ENCODE measurements around the gene PTAFR. TPM values are rescaled to one million over a fixed set of nuclear protein-coding genes. Genes with fewer than 3 reads are reported as not detected.
"Not testable (repeated sequence)": the region's sequence is repeated elsewhere in the genome, so short reads cannot be mapped to it uniquely, and the experiment has no call there.

PTAFR gene
- total RNA-seq, 1 experiment from 2014 or later, result not detected

DNA sequence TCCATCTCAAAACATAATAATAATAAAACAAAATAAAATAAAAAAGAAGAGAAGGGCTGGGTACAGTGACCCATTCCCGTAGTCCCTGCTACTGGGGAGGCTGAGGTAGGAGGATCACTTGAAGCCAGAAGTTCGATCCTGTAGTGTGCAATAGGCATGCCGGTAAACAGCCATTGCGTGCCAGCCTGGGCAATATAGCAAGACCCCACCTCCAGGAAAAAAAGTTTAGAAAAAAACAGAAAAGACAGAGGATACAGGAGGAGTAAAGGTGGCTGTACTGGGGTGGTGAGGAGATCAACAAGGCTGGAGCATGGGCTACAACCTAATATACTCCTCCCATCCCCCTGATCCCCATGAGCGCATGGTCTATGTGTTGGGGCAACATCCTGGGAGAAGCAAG lies 30.8 kb downstream of the PTAFR start:
- no peak for DNase-seq (ENCODE audit: low read depth)

DNA sequence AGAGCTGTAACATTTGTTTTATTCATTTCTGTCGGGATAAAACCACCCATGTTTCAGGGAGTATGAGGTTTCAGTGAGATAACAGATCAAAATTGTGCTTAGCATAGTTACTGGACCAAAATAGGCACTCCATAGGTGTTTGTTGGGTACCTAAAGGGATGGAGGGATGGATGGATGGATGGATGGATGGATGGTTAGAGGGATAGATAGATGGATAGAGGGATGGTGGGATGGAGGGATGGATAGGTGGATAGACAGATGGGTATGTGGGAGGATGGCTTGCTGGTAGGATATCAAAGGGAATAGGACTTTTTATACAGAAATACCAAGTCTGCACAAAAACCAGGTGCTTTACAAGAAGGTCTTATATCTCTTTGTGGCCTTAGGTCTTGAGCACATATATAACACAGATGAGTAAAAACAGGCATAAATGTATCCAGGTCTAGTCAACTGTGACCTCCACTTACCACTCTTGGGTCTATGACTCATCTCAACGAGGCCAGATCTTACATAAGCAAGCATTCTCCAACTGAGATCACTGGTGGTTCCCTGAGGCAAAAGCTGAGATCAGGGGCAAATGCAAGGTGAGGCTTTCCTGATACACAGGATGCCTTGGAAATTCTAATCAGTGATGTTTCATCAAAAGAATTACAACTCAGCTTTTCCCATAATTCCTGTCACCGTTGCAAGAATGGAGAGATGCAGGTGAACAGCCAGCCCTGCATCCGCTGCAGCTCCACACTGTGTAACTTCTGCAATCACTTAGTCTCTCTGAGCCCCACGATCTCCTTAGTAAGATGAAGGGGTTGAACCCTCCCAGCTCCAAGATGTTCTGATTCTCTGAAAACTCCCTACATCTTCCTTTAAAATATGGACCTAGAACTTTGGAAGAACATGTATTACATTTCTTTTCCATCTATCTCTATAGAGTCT lies 32.0 kb downstream of the PTAFR start:
- DNase-seq (ENCODE audit: low read depth), result peak; percentile 20

DNA sequence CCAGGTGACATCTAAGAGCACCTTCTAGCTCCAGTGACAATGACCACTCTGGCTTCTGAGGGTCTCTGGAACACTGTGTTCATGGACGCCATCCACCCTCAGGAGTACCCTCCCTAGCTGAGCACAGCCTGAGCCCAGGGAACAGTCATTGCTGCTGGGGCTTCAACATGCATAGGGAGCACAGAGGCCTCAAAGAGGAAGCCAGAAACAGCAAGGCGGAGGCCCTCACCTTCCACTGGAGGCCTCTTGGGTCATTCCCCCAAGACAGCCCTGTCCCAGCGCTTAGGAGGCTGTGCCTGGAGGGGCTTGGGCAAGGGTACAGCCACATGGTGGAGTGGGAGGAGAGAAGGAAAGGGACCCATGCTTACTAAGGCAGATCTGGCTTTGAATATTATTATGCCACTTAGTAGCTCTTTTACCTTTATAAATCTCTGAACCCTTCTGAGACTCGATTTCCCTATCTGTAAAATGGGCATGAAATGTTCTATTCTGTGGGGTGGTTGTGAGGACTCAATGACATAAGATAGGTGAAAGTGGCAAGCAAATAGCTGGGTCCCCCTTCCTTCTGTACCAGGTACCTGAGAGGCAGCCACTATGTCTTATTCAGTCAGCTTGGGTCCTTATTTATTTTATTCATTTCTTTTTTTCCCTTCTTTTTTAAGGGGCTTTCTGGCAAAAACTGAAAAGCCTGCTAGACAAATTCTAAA lies 32.8 kb downstream of the PTAFR start:
- no peak for DNase-seq (ENCODE audit: low read depth)

DNA sequence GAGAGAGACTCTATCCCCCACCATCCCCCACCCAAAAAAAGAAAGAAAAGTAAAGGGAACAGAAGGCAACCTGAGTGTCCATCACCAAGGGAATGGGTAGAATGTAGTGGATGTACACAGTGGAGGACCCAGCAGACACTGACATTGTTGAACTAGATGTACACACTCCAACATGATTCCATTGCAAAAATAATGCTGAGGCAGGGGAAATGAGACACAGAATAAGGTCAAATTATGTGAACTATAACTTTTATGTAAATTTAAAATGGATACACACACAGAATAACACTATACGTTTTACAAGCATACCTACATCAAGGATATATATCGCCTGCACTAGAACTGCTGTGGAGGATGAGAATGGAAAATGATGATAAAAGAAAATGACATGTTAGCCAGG lies 34.8 kb downstream of the PTAFR start:
- no peak for DNase-seq (ENCODE audit: low read depth)

DNA sequence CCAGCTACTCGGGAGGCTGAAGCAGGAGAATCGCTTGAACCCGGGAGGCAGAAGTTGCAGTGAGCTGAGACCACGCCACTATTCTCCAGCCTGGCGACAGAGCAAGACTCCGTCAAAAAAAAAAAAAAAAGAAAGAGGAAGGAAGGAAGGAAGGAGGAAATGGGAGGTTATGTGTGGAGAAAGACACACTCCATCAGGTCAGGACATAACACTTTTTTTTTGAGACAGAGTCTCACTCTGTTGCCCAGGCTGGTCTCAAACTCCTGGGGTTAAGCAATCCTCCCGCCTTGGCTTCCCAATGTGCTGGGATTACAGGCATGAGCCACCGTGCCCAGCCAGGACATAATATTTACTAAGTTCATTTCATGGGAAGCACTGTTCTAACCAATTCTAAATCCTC lies 36.6 kb downstream of the PTAFR start:
- not testable (repeated sequence) for DNase-seq (ENCODE audit: low read depth)

DNA sequence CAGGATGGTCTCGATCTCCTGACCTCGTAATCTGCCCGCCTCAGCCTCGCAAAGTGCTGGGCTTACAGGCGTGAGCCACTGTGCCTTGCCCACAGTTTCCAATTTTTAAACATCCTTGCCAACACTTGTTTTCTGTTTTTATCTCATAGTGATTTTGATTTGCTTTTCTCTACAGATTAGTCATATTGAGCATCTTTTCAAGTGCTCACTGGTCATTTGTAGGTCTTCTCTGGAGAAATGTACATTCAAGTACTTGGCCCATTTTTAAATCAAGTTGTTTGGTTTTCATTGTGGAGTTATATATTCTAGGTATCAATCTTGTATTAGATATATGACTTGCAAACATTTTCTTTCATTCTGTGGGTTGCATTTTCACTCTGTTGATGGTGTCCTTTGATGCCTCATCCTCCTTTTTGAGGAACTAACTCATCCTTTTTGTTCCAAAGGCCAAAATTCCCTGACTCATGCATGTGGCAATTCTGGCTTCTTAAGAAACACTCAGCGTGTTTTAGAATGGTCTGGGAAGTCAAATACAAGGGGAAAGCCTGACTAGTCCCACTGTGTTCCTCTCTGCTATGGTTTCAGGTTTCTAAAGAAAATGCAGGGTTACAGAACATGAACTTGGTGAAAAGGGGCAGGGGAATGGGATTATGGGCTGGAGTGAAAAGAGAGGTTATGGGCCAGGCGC lies 37.3 kb downstream of the PTAFR start:
- DNase-seq (ENCODE audit: low read depth), result peak; percentile 53

DNA sequence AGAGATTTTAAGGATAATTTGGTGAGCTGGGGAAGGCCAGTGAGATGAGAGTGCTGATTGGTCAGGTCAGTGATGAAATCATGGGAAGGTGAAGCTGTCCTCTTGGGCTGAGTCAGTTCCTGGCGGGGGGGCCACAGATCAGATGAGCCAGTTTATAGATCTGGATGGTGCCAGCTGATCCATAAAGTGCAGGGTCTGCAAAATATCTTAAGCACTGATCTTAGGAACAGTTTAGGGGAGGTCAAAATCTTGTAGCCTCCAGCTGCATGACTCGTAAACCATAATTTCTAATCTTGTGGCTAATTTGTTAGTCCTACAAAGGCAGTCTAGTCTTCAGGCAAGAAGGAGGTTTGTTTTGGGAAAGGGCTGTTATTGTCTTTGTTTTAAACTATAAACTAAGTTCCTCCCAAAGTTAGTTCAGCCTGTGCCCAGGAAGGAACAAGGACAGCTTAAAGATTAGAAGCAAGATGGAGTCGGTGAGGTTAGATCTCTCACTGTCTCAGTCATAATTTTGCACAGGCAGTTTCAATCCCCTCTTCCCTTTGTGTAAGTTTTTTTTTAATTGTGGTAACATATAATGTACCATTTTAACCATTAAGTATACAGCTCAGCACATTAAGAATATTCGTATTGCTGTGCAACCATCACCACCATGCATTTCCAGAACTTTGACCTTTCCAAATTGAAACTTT lies 39.4 kb downstream of the PTAFR start:
- DNase-seq (ENCODE audit: low read depth), result no peak

DNA sequence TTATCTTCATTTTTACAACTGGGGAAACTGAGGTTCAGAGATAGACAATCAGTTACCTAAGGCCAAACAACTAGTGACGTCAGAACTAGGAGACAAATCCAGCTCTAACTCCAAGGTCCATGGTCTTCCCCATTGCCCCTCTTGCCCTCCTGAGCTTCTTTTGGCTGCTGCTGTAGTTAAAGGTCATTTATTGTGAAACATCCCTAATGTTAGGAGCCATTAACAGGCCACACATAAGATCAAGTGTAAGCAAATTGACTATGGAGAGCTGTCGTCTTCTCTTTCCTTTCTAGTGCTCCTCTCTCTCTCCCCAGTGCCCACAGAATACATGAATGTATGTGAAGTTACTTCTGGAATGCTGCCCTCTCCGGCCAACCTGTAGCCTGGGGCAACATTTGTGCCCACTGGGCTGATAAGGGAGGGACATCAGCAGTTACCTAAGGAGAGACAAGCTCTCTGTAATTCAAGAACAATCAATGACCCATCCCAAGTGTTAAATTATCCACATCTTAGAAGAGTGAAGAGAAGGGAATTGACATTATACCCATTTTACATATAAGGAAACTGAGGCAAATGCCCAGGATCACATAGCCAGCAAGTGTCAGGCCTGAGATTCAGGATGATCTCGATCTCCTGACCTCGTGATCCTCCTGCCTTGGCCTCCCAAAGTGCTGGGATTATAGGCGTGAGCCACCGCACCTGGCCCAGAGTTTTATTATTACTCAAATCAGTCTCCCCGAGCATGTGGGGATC lies 40.1 kb downstream of the PTAFR start:
- DNase-seq (ENCODE audit: low read depth), result no peak

DNA sequence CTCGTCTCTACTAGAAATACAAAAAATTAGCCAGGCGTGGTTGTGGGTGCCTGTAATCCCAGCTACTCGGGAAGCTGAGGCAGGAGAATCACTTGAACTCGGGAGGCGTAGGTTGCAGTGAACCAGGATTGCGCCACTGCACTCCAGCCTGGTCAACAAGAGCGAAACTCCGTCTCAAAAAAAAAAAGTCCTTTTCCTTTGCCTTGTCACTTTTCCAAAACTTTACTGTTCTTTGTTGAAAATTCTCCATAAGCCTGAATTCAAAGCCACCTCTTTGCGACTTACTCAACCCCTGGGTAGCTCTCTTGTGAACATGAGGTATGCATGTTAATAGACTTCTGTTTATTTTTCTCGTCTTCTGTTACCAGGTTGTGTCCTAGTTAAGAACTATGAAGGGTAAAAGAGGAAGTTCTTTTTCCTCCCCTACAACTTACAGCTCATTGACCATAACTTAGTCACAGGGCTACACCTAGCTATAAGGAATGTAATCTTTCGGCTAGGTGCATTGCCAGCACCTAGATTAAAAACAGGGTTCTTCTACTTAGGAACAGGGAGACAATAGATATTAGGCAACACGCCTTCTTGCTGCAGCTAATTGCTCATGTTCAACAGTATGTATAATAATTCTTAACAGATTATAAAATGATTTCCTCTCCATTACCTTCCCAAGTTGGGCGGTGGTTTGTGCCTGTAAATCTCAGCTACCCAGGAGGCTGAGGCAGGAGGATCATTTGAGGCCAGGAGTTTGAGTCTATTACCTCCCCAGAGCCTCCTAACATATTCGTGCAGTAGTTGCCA lies 40.9 kb downstream of the PTAFR start:
- DNase-seq (ENCODE audit: low read depth), result no peak

DNA sequence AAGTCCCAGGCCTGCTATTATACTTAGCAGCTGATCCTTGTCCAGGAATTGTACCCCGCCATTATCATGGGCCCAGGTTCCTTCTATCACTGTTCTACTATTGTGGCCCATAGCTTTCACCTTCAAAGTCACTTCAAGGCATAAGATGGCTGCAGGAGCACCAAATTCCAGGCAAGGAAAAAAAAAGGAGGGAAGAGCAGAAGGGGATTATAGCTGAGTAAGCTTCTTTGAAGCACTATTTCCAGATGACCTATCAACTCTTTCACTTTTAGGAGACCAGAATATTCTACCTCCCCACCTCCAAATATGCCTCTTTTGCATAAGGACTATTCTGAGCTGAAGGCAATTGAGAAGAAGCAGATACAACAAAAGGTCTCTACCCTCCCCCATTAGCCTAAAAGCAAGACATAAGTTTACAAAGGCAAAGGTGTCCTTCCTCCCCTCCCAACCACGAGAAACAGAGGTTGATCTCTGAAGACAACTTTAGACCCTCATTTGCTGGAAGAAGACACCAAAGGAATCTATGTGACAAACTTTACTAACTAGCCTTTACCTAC lies 41.8 kb downstream of the PTAFR start:
- no peak for DNase-seq (ENCODE audit: low read depth)

DNA sequence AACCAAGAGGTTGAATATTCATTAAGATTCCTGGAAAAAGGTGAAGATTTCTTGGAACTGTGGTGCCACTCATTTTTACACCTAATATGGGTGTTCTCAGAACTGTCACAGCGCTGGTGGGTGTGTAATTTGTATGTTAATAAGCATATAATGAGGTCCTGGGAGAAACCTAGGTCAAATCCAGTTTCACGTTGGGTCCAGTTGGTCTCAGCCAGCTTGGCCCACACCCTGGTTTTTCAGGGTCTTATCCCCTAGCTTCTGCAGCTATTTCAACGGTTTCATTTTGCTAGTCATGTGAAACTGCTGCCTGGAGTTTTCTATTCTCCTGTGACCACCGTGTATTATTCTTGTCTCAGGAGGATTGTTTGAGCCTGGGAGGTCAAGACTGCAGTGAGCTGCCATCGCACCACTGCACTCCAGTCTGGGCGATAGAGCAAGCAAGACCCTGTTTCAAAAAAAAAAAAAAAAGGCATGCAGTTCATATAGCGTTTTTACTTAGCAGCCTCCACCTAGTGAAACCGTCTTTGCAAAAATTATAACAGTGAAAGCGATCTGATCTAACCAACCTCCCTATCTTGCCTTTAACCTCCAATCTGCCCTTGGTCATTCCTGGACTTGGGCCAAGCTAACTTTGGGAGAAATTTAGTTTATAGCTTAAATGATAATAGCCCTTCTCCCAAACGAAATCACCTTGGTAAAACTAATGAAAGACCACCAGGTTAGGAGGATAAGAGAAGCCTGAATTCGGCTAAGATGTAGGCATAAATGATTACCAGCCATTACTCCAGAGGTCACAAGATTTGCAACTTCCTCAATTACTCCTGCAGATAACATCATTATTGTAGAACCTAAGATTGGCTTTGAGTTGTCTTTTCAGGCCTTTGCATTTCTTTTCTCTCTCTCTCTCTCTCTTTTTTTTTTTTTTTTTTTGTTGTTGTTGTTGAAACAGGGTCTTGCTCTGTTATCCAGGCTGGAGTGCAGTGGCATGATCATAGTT lies 44.0 kb downstream of the PTAFR start:
- no peak for DNase-seq (ENCODE audit: low read depth)

DNA sequence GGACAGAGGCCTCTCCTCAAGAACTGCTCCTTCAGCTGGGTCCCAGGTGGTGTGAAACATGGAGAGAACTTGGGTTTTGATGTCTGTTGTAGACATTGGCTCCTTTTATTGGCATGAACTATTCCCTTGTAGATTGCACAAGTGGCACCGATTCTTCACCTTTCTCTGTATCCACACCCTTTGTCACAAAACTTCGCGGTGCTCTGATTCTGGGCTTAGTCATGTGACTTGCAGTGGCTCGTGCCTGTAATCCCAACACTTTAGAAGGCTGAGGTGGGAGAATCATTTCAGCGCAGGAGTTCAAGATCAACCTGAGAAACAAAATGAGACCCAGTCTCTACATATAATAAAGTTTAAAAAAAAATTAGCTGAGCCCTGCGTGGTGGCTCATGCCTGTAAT lies 45.6 kb downstream of the PTAFR start:
- DNase-seq (ENCODE audit: low read depth), result no peak

DNA sequence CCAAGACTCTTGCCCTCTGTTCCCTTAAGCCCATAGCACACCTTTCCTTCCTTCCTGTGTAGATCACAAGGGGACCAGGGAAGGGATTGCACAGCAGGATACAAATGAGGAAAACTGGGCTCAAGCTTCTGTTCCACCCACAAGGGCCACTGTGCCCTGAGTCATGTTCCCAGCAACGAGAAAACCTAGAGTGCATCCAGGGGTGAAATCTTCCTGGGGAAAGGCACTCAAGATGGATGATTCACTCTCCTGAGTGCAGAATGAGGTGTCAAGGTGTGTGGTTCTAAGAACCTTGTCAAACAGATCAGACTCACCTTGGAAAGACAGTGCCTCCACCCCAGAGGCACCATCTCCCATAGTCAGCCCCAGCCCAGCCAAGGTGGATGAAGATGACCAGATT lies 47.3 kb downstream of the PTAFR start:
- peak; percentile 37 for DNase-seq (ENCODE audit: low read depth)

DNA sequence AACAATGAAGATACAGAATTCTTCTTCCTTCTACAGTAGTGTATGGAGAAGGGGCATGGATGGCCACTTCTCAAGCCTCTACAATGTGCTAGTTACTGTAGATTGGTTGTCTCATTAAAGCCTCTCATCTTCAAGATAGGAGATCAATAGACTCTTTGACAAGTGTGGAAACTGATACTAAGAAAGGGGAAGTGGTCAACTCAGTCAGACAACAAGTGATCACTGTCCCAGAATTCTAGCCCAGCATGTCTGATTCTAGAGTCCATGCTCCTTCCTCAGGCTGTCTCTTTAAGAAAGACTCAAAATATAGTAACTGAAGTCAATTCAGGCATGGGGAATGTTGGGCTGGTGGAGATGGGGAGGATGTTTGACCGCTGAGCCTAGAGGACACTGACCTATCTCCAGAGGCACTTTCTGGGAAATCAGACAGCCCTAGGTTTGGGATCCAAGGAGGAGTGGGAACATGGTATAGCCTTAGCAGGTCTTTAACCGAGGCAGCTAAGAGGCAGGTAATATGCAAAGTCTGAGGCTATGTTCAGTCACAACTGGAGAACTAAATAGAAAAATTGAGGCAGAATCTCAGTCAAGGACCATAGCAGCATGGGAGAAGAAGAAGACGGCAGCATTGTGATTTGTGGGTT lies 48.8 kb downstream of the PTAFR start:
- no peak for DNase-seq (ENCODE audit: low read depth)

DNA sequence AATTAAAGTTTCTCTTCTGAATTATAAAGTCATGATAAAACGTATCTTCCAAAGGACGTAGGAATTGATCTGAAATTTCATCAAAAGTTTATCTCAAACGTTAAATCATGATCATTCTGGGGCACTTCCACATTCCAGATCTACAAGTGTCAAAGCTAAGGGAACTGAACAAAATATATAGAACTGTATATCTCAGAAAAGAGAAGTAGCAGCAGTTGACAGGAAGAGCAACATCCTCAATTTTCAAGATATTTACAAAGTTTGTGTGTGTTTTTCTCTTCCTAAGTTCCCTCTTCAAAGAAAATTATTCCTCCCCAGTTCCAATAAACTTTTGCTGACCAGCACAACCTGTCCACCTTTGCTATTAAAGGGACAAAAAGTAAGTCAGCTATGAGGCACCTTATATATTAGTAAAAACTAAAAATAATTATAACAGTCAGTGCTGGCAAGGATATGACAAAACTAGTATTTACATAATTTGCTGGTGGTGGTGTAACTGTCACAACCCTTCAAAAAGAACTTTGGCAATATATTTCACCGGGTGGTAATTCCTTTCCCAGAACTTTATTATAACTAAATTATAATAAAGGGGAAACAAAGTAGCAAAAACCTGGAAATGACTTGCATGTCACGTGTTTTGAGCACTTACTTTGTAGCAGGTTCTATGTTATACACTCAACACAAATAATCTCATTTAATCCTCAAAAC lies 49.6 kb downstream of the PTAFR start:
- no peak for DNase-seq (ENCODE audit: low read depth)

DNA sequence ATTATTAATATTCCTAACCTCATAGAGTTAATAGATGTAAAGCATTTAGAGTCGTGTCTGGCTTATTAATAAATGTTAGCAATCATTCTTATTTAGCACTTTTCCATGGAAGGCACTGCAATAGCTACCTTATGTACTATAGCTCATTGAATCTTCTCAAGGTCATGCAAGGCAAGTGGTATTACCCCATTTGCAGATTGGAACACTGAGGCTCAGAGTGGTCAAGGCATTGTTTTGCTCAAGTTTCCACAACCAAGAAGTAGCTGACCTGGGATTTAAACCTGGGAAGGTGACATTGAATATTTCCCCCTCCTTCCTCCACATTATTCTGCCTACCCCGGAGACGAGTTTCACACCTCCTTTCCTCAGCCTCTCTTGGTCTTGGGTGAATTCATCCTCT lies 50.3 kb downstream of the PTAFR start:
- no peak for DNase-seq (ENCODE audit: low read depth)

DNA sequence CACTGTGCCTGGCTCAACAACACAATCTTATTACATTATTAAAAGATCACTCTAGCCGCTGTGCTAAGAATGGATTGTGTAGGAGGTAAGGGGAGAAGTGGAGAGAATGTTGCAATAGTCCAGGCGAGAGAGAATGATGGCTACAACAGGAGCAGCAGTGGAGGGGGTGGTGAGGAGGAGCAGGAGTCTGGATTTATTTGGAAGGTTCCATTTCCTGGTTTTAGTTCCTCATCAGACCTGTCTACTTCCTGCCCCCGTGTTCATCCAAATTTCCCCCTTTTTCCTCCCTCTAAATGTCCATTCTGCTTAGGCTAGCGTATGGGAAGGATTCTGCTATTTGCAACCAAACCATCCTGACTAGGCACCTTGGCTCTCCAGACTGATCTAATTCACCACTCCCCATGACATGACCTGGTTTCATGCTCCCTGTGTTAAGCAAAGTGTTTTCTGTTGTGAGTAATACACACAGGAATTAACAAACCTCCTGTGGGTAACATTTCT lies 53.0 kb downstream of the PTAFR start:
- DNase-seq (ENCODE audit: low read depth), result peak; percentile 52
